Transverse colon (tissue), 3 donors: ENCODE measurements around the gene VSTM5.

Experiments used
- POLR2A ChIP-seq: fragments of 450-650 bp; IDR thresholded peaks from one replicate; pipeline ENCODE4 v1.6.1; 2016; ENCODE audit warnings: antibody characterized with exemption, mild to moderate bottlenecking, moderate library complexity
- TF ChIP-seq, protein P1 (sequence below), 5 experiments: fragments of 200-600 bp in 3 of 5; fragments of 450-650 bp in 2 of 5; sonication (generic) in 3 of 5; IDR thresholded peaks; 1 replicate in 2 of 5; 2 replicates in 3 of 5; pipeline ENCODE4 v1.5.1; 2016 to 2017; ENCODE audit warnings: antibody characterized with exemption in 5 of 5, inconsistent platforms in 3 of 5, mild to moderate bottlenecking in 2 of 5, moderate library complexity in 1 of 5

DNA sequence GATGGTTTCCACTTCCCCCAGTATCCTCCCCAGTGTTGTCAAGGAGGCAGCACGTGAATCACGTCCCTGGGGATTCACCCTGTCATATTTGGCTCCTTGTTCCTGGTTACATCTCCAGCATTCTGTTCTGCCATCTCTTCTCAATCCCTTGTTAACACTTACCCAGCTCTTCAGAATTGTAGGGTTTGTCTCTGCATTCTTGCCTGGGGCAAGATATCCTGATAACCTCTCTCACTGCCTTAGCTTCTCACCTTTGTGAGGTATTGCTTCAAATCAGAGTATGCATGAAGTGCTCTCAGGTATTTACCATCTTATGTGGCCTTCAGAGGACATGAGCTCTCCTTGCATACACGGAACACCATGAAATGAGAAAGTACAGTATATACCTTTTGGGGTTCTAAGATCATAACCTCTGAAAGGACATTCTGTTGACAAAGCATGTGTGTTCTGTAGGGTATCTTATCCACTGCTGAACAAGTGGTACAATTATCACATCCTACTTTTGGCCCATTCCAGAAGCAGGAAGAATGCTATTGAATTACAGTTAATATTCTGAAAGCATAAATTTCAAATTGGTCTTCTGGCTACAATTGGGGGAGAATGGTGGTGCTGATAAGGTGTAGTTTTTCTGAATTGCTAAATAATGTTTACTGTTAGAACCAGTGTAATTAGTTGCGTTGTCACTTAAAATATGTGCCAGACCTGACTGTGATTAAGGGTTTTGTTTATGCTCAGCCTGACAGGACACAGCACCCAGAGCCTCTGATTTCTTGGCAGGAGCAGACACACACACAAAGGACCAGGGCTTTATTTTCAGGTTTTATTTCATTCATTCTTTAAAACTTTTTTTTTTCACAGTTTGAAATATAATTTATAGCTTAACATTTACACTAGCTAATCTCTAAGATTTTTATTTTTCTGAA lies 32.7 kb downstream of the VSTM5 start:
- TF ChIP-seq, protein P1, sequence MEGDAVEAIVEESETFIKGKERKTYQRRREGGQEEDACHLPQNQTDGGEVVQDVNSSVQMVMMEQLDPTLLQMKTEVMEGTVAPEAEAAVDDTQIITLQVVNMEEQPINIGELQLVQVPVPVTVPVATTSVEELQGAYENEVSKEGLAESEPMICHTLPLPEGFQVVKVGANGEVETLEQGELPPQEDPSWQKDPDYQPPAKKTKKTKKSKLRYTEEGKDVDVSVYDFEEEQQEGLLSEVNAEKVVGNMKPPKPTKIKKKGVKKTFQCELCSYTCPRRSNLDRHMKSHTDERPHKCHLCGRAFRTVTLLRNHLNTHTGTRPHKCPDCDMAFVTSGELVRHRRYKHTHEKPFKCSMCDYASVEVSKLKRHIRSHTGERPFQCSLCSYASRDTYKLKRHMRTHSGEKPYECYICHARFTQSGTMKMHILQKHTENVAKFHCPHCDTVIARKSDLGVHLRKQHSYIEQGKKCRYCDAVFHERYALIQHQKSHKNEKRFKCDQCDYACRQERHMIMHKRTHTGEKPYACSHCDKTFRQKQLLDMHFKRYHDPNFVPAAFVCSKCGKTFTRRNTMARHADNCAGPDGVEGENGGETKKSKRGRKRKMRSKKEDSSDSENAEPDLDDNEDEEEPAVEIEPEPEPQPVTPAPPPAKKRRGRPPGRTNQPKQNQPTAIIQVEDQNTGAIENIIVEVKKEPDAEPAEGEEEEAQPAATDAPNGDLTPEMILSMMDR (IDR thresholded peaks at IDR 0.05) = no peak
- TF ChIP-seq POLR2A = no peak
